GM12878 (cell line): Measurements from ENCODE around the gene SLC15A4. TPM values are rescaled to one million over a fixed set of nuclear protein-coding genes. Genes with fewer than 3 reads are reported as not detected.
A peak's percentile ranks its signal among the peaks of the same experiment; 100 is the strongest.

Experiments used
- ASH2L ChIP-seq: fragments of 300-600, 200-600 bp; sonication (generic); IDR thresholded peaks from 2 replicates; pipeline ENCODE4 v1.6.1; 2017; ENCODE audit warnings: low read depth, mild to moderate bottlenecking, borderline replicate concordance
- BACH1 ChIP-seq: fragments of 450-650 bp; IDR thresholded peaks from 2 replicates; pipeline ENCODE4 v1.6.1; 2017; ENCODE audit warnings: mild to moderate bottlenecking, borderline replicate concordance
- BCL3 ChIP-seq: IDR thresholded peaks from 2 replicates; pipeline ENCODE4 v1.6.1; 2011; ENCODE audit warnings: borderline replicate concordance, low read depth, mild to moderate bottlenecking, moderate library complexity, low read length; ENCODE audit not compliant: insufficient read depth, poor library complexity, severe bottlenecking
- BCLAF1 ChIP-seq: fragments of 450-650 bp; IDR thresholded peaks from 2 replicates; pipeline ENCODE4 v1.6.1; 2017; ENCODE audit warnings: antibody characterized with exemption, mild to moderate bottlenecking, moderate library complexity
- EED ChIP-seq: sonication (generic); IDR thresholded peaks from 2 replicates; pipeline ENCODE4 v1.6.1; 2016; ENCODE audit warnings: antibody characterized with exemption, low read depth
- EP300 ChIP-seq, 2 experiments: fragments of 150-350 bp in 1 of 2; IDR thresholded peaks; 2 replicates each; pipeline ENCODE4 v1.6.1; 2011 to 2012; ENCODE audit warnings: low read depth in 2 of 2, low read length in 2 of 2, borderline replicate concordance in 1 of 2, improper control_type of control experiment in 1 of 2, inconsistent platforms in 1 of 2; ENCODE audit not compliant: control insufficient read depth in 1 of 2
- FOXK2 ChIP-seq: fragments of 450-650 bp; IDR thresholded peaks from 2 replicates; pipeline ENCODE4 v1.6.1; 2017; ENCODE audit warnings: mild to moderate bottlenecking, moderate library complexity
- IRF4 ChIP-seq: IDR thresholded peaks from 2 replicates; pipeline ENCODE4 v1.6.1; 2011; ENCODE audit warnings: low read depth, low read length
- MEF2A ChIP-seq: IDR thresholded peaks from 2 replicates; pipeline ENCODE4 v1.6.1; 2011; ENCODE audit warnings: low read depth, mild to moderate bottlenecking, low read length, moderate library complexity; ENCODE audit not compliant: insufficient read depth
- NBN ChIP-seq: fragments of 450-650 bp; IDR thresholded peaks from 2 replicates; pipeline ENCODE4 v1.6.1; 2016
- NR2C2 ChIP-seq: IDR thresholded peaks from 2 replicates; pipeline ENCODE4 v1.6.1; 2011; ENCODE audit warnings: borderline replicate concordance, low read depth; ENCODE audit not compliant: control insufficient read depth, insufficient read length
- PAX8 ChIP-seq: fragments of 450-650 bp; IDR thresholded peaks from 2 replicates; pipeline ENCODE4 v1.6.1; 2017; ENCODE audit warnings: mild to moderate bottlenecking, moderate library complexity
- POLR2AphosphoS5 ChIP-seq: IDR thresholded peaks from 2 replicates; pipeline ENCODE4 v1.6.1; 2011; ENCODE audit warnings: mild to moderate bottlenecking, low read length, inconsistent platforms
- RB1 ChIP-seq: fragments of 450-650 bp; formaldehyde crosslinking; IDR thresholded peaks from 2 replicates; pipeline ENCODE4 v1.6.1; 2017; ENCODE audit warnings: mild to moderate bottlenecking, borderline replicate concordance
- STAT3 ChIP-seq: IDR thresholded peaks from 2 replicates; pipeline ENCODE4 v1.6.1; 2011; ENCODE audit warnings: low read depth, low read length, improper control_type of control experiment
- SUZ12 ChIP-seq: fragments of 200-600 bp; sonication (generic); IDR thresholded peaks from one replicate; pipeline ENCODE4 v1.6.1; 2018; ENCODE audit warnings: antibody characterized with exemption, mild to moderate bottlenecking; ENCODE audit not compliant: unreplicated experiment
- TCF12 ChIP-seq: IDR thresholded peaks from 2 replicates; pipeline ENCODE4 v1.6.1; 2011; ENCODE audit warnings: low read depth, mild to moderate bottlenecking, low read length
- TCF7 ChIP-seq: IDR thresholded peaks from 2 replicates; pipeline ENCODE4 v1.6.1; 2014; ENCODE audit warnings: antibody characterized with exemption, borderline replicate concordance
- ZNF622 ChIP-seq: fragments of 450-650 bp; IDR thresholded peaks from 2 replicates; pipeline ENCODE4 v1.6.1; 2017; ENCODE audit warnings: mild to moderate bottlenecking, inconsistent platforms
- polyA plus RNA-seq, 11 experiments: library from polyadenylated mRNA; depleted of rRNA in 4 of 11; unstranded in 6 of 11; stranded (reverse) in 5 of 11; fragments of >200 nt; fragmentation: Nextera tagmentation in 4 of 11; fragmentation: Illumina TruSeq in 1 of 11; extraction: Ambion mirVana in 4 of 11; extraction: Trizol in 1 of 11; gene quantifications; 1 replicate in 1 of 11; 2 replicates in 10 of 11; pipeline versions ENCODE4 v1.2.1 to v1.2.3, GENCODE V29; 2011 to 2016; ENCODE audit warnings: inconsistent platforms in 2 of 11, missing spikeins in 2 of 11, low read depth in 1 of 11
- total RNA-seq, 4 experiments: library from RNA; depleted of rRNA in 3 of 4; stranded (reverse); fragments of >200 nt in 3 of 4; fragmentation: Illumina TruSeq in 1 of 4; extraction: Trizol in 1 of 4; gene quantifications; 2 replicates each; pipeline versions ENCODE4 v1.2.1 to v1.2.3, GENCODE V29; 2013 to 2021
- TF ChIP-seq, protein P1 (sequence below): fragments of 450-650 bp; IDR thresholded peaks from 2 replicates; pipeline ENCODE4 v1.6.1; 2017; ENCODE audit warnings: mild to moderate bottlenecking
- TF ChIP-seq, protein P2 (sequence below): IDR thresholded peaks from 2 replicates; pipeline ENCODE4 v1.6.1; 2011; ENCODE audit warnings: borderline replicate concordance, low read depth, mild to moderate bottlenecking, moderate library complexity, mixed read lengths, low read length; ENCODE audit not compliant: insufficient read depth; ENCODE audit errors: extremely low read length
- TF ChIP-seq, protein P3 (sequence below): fragments of 450-650 bp; IDR thresholded peaks from 2 replicates; pipeline ENCODE4 v1.6.1; 2016; ENCODE audit warnings: mild to moderate bottlenecking

The SLC15A4 gene
- total and polyA plus RNA-seq, 10 of the 15 experiments (the other 5 are each of a cell fraction or from before 2014, with no cell fraction given): 12.7 to 257 (median 36.6) TPM

DNA sequence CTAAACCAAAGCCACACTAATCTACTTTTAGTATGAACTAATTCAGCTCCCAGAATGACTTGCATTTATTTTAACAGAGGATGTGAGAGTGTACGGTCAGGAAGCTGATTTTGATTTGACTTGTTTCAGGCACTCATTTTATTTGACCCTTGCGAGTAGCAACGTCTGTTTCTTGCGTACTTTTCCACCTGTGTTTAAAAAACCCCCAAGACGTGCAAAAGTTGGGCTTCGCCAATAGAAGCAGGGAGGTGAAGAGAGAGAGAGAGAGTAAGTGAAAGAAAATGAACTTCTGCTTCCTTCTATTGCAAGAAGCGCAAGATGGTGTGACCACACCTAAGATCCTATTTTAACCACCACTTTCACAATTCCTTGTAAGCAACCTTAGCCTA lies 6.7 kb upstream of the SLC15A4 start (continued):
- TF ChIP-seq BCL3 (peak; percentile 17), NBN (peak; percentile 32; the same call in 1 of the 2 replicates), PAX8 (0 out of 2 replicates have a peak, but pooled peaks have one; percentile 59), FOXK2 (no peak), EP300 (IDR thresholded peaks at IDR 0.05; ENCODE audit: borderline replicate concordance in 1 of 2, control insufficient read depth in 1 of 2, low read depth in 2 of 2, low read length in 2 of 2) (peak; percentile 94 to 96), TCF7 (0 out of 2 replicates have a peak, but pooled peaks have one; percentile 55), NR2C2 (no peak), ZNF622 (no peak), RB1 (peak; percentile 22; the same call in 1 of the 2 replicates), BCLAF1 (no peak), EED (peak; percentile 86), SUZ12 (no peak), IRF4 (peak; percentile 94), BACH1 (peak; percentile 61), TCF12 (peak; percentile 86), ASH2L (no peak), STAT3 (peak; percentile 93; the same call in 1 of the 2 replicates), MEF2A (peak; percentile 67), POLR2AphosphoS5 (no peak)
- TF ChIP-seq, protein P1, sequence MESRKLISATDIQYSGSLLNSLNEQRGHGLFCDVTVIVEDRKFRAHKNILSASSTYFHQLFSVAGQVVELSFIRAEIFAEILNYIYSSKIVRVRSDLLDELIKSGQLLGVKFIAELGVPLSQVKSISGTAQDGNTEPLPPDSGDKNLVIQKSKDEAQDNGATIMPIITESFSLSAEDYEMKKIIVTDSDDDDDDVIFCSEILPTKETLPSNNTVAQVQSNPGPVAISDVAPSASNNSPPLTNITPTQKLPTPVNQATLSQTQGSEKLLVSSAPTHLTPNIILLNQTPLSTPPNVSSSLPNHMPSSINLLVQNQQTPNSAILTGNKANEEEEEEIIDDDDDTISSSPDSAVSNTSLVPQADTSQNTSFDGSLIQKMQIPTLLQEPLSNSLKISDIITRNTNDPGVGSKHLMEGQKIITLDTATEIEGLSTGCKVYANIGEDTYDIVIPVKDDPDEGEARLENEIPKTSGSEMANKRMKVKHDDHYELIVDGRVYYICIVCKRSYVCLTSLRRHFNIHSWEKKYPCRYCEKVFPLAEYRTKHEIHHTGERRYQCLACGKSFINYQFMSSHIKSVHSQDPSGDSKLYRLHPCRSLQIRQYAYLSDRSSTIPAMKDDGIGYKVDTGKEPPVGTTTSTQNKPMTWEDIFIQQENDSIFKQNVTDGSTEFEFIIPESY: no peak
- TF ChIP-seq, protein P2, sequence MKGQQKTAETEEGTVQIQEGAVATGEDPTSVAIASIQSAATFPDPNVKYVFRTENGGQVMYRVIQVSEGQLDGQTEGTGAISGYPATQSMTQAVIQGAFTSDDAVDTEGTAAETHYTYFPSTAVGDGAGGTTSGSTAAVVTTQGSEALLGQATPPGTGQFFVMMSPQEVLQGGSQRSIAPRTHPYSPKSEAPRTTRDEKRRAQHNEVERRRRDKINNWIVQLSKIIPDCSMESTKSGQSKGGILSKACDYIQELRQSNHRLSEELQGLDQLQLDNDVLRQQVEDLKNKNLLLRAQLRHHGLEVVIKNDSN: no peak
- TF ChIP-seq, protein P3, sequence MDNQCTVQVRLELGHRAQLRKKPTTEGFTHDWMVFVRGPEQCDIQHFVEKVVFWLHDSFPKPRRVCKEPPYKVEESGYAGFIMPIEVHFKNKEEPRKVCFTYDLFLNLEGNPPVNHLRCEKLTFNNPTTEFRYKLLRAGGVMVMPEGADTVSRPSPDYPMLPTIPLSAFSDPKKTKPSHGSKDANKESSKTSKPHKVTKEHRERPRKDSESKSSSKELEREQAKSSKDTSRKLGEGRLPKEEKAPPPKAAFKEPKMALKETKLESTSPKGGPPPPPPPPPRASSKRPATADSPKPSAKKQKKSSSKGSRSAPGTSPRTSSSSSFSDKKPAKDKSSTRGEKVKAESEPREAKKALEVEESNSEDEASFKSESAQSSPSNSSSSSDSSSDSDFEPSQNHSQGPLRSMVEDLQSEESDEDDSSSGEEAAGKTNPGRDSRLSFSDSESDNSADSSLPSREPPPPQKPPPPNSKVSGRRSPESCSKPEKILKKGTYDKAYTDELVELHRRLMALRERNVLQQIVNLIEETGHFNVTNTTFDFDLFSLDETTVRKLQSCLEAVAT: no peak
